Tibial nerve (tissue), 4 donors: ENCODE results near the gene NIT1. TPM values are rescaled to one million over a fixed set of nuclear protein-coding genes. Genes with fewer than 3 reads are reported as not detected.
A peak's percentile ranks its signal among the peaks of the same experiment; 100 is the strongest.

ENCODE experiments used
- DNase-seq, 2 donors: peaks; one replicate each; pipeline ENCODE4 v3.0.0-alpha.2; 2019; ENCODE audit warnings: low spot score in 2 of 2
- H3K27ac ChIP-seq, 4 donors: fragments of 200-600 bp; sonication (generic) in 3 of 4; one replicate each; pipeline ENCODE4 v1.5.1; 2017 to 2019; ENCODE audit warnings: mild to moderate bottlenecking in 1 of 4
- H3K27me3 ChIP-seq, 2 donors: fragments of 200-600 bp; sonication (generic) in 1 of 2; one replicate each; pipeline versions ENCODE4 v1.5.1 to v1.6.0; 2017 to 2019
- H3K36me3 ChIP-seq, 3 donors: fragments of 200-600 bp; sonication (generic); one replicate each; pipeline ENCODE4 v1.5.1; 2018 to 2019
- H3K4me1 ChIP-seq, 4 donors: fragments of 200-600 bp; sonication (generic) in 3 of 4; one replicate each; pipeline ENCODE4 v1.5.1; 2017 to 2019
- H3K4me3 ChIP-seq, 4 donors: fragments of 200-600 bp; sonication (generic) in 3 of 4; one replicate each; pipeline ENCODE4 v1.5.1; 2017 to 2019; ENCODE audit warnings: mild to moderate bottlenecking in 1 of 4, moderate library complexity in 1 of 4
- H3K9me3 ChIP-seq, 4 donors: fragments of 200-600 bp; sonication (generic) in 3 of 4; one replicate each; pipeline ENCODE4 v1.5.1; 2017 to 2019
- CTCF ChIP-seq, 5 experiments: fragments of 200-600 bp in 3 of 5; fragments of 450-650 bp in 2 of 5; sonication (generic) in 3 of 5; IDR thresholded peaks; one replicate each; pipeline ENCODE4 v1.5.1; 2016 to 2019; ENCODE audit warnings: antibody characterized with exemption in 5 of 5, mild to moderate bottlenecking in 3 of 5, moderate library complexity in 2 of 5
- EP300 ChIP-seq, 2 donors: sonication (generic); formaldehyde crosslinking; IDR thresholded peaks; one replicate each; pipeline ENCODE4 v1.6.1; 2017; ENCODE audit warnings: antibody characterized with exemption in 2 of 2, mild to moderate bottlenecking in 1 of 2
- POLR2A ChIP-seq, 2 donors: fragments of 450-650 bp; IDR thresholded peaks; one replicate each; pipeline ENCODE4 v1.6.1; 2017; ENCODE audit warnings: antibody characterized with exemption in 2 of 2, mild to moderate bottlenecking in 2 of 2, moderate library complexity in 2 of 2
- WGBS, 2 donors: methylation state at CpG; one replicate each; pipeline ENCODE4 v1.1.5; 2018; 5-methylcytosine and 5-hydroxymethylcytosine counted together
- total RNA-seq, 4 donors: library from RNA; depleted of rRNA; stranded (reverse); fragments of >200 nt; gene quantifications; one replicate each; pipeline ENCODE4 v1.1.0, GENCODE V29; 2016

NIT1 gene
- total RNA-seq, 4 donors from 2014 or later = 26.4 to 43.0 (median 32.9) TPM

- Histone ChIP-seq H3K27me3 (no peaks in the 10 kb centered on the region), H3K36me3 (peaks cover 0 to 61% (median 13%) of the 10 kb centered on the region in 3 donors), H3K9me3 (no peaks in the 10 kb centered on the region), H3K27ac (no peak overlapping the region), H3K4me1 (peaks cover 0 to 57% (median 26%) of the 10 kb centered on the region in 4 donors), H3K4me3 (no peak overlapping the region)
- TF ChIP-seq POLR2A (IDR thresholded peaks at IDR 0.05) (no peak), EP300 (IDR thresholded peaks at IDR 0.05) (no peak), CTCF (IDR thresholded peaks at IDR 0.05) (no peak)
- DNase-seq = no peak
- 96 to 97% methylated on average over 4 of the region's 4 CpGs for WGBS, 2 donors
These were observed 10.9 kb downstream of the NIT1 start for GRCh38 chr1:161128591-161129420.

DNA sequence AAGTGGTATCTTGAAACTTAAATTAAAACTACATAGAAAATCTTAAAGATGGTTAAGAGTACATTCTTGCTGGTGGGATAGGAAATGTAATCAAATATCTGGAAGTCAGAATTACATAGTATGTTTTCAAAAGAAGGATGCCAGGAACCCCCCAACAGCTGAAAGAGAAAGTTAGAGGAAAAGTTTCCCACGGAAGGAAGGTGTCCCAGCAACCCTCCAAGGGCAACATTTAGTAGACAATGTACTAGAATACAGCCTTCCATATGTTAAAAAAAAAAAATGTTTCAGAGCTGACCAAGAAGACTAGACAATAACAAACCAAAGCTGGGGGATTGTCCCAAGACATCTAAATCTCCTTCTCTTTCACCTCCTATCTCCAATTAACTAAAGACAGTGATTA, 12.4 kb downstream of the NIT1 start:
- no peaks in the 10 kb centered on the region for H3K27me3 ChIP-seq
- H3K4me3 ChIP-seq = no peak overlapping the region
- peak overlapping the region in 1 of 4 donors; percentile 98 for H3K27ac ChIP-seq
- TF ChIP-seq POLR2A (IDR thresholded peaks at IDR 0.05) (no peak), CTCF (IDR thresholded peaks at IDR 0.05) (no peak), EP300 (IDR thresholded peaks at IDR 0.05) (no peak)
- WGBS, 2 donors = 33 to 41% methylated on average over 1 of the region's 1 CpG
- no peaks in the 10 kb centered on the region for H3K9me3 ChIP-seq
- H3K4me1 ChIP-seq = peaks cover 0 to 68% (median 30%) of the 10 kb centered on the region in 4 donors
- peaks cover 0 to 46% (median 13%) of the 10 kb centered on the region in 3 donors for H3K36me3 ChIP-seq
- DNase-seq = no peak

DNA sequence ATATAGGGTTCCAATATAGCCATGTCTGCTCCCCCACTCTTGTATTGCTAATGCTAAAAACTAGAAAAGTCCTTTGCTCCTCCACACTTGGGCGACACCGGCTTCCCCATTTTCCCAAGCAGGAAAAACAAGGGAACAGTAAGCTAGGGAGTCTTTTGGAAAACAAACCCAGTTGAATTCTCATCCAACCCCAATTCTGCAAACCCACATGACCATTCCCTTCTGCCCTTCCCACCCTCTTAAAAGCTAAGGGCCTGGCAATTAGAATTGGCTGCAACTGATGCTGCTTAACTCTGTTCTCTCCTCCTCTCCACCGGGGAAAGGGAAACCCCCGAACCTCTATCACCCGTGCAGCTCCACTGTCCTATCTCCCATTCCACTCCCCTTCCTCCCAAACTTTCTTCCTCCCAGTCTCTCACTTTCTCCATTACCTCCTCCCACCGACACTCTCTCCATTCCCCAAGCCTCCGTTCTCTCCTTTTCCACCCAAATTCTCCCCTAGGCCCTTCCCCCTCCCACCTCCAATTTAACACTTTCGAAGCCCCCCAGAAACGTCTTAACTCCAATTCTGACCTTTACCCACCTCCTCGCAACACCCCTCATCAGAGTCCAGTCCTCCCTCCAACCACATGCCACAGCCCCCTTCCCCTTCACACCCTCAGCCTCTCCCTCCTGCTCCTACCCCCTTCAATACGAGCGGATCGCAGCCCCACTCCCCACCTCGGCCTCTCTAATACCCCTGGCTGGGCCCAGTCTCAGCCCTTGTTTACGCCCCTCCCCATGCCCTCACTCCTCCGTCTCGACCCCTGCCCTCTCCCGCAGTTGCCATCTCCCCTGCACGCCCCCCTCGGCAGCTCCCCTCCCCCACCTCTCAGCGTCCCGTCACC, 13.9 kb downstream of the NIT1 start:
- peak overlapping the region; percentile 54 to 82 (median 75) for H3K4me3 ChIP-seq
- peak in 1 of 2 donors; percentile 41 for DNase-seq
- H3K27me3 ChIP-seq = no peaks in the 10 kb centered on the region
- H3K9me3 ChIP-seq = no peaks in the 10 kb centered on the region
- TF ChIP-seq EP300 (IDR thresholded peaks at IDR 0.05) = peak in 1 of 2 donors; percentile 22
- TF ChIP-seq POLR2A (IDR thresholded peaks at IDR 0.05) = no peak
- H3K36me3 ChIP-seq = peaks cover 0 to 31% (median 13%) of the 10 kb centered on the region in 3 donors
- H3K4me1 ChIP-seq = peaks cover 0 to 66% (median 30%) of the 10 kb centered on the region in 4 donors
- peak overlapping the region; percentile 81 to 98 (median 95) for H3K27ac ChIP-seq
- WGBS, 2 donors = 2% methylated on average over 22 of the region's 22 CpGs

DNA sequence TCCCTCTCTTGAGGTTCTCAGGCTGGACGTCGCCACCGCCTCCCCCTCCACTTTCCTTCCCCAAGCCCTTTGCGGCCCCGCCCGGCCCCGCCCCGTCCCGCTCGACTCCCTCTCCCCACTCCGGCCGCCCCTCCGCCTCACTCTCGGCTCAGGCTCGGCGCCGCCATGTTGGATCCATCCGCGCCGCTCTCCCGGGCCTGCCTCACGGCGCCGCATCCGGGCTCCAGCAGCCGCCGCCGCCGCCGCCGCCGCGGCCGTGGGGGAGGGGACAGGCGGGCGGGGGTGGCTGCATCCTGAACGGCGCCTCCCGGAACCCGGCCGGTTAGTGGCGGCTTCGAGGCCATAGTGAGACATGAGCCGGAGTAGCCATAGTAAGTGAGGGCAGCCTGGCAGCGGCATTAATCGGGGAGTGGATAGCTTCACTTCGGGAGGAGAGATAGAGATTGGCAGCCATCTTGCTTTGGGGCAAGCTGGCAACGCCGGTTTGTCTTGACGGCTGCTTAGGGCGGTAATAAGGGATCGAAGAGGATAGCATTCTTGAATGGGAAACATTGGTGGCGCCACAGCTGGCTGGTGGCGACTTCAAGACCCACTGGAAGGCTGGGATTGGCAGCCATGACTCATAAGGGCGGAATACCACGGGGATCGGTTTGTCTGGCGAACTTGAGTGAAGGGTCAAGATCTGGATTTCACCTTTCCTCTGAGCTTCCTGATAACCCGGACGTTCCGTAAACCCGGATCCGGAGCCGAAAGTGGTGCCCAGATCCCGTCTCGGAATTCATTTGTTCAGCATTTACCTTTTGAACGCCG, 14.7 kb downstream of the NIT1 start, which contains the start of gene DEDD:
TSS of gene DEDD (minus strand) at position 258 of the 810 bp plus-strand sequence. CDS start 8,205 bp downstream, outside the sequence.
- peak within 1 kb of the TSS; percentile 54 to 82 (median 75) for H3K4me3 ChIP-seq
- peaks cover 0 to 61% (median 26%) of the 10 kb centered on the region in 4 donors for H3K4me1 ChIP-seq
- H3K27ac ChIP-seq = peak within 1 kb of the TSS; percentile 81 to 98 (median 95)
- H3K9me3 ChIP-seq = no peaks in the 10 kb centered on the region
- TF ChIP-seq CTCF (IDR thresholded peaks at IDR 0.05) (peak in 2 of 5 experiments; percentile 21 to 27), POLR2A (IDR thresholded peaks at IDR 0.05) (peak; percentile 51 to 52), EP300 (IDR thresholded peaks at IDR 0.05) (peak; percentile 27 to 86)
- no peaks in the 10 kb centered on the region for H3K27me3 ChIP-seq
- peak; percentile 90 to 92 for DNase-seq
- peaks cover 0 to 23% (median 13%) of the 10 kb centered on the region in 3 donors for H3K36me3 ChIP-seq
- 0 to 1% methylated on average over 49 to 58 of the region's 68 CpGs for WGBS, 2 donors
